Frontal cortex (tissue), 4 donors: ENCODE results near the gene NUDT14. TPM values are rescaled to one million over a fixed set of nuclear protein-coding genes. Genes with fewer than 3 reads are reported as not detected.

Experiments used
- DNase-seq, 2 donors: peaks; one replicate each; pipeline ENCODE4 v3.0.0; 2012; ENCODE audit warnings: low spot score in 2 of 2
- FAIRE-seq: peaks from 2 replicates; lab custom pipeline; 2012; peaks lifted over from hg19 to GRCh38; lab: Jason Lieb, UNC
- total RNA-seq: library from RNA; depleted of rRNA; stranded (reverse); fragments of >200 nt; gene quantifications from one replicate; pipeline ENCODE4 v1.2.3, GENCODE V29; 2014
- donor health status: control.
- donor health status: control.
- donor health status: control.

Gene NUDT14
- total RNA-seq, 1 donor from 2014 or later = 32.6 TPM

- no peak for FAIRE-seq
- no peak for DNase-seq
Measured at GRCh38 chr14:105181549-105182295, 610 bp upstream of the NUDT14 start.

GRCh38 chr14:105179191-105179590, 1.9 kb downstream of the NUDT14 start:
- DNase-seq = no peak
- FAIRE-seq = no peak

DNA sequence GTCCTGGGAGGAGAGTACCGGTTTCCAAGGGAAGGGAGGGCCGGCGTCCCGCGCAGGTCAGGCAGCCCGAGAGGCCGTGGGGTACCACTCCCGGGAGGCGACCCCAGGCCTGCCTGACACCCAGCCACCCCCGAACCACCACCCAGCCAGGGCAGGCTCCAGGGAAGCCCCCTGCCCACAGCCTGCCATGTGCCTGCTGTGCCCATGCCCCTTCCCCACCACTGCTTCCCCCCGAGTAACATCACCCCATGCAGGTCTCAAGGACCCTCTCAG, 2.3 kb downstream of the NUDT14 start:
- DNase-seq = no peak
- no peak for FAIRE-seq

DNA sequence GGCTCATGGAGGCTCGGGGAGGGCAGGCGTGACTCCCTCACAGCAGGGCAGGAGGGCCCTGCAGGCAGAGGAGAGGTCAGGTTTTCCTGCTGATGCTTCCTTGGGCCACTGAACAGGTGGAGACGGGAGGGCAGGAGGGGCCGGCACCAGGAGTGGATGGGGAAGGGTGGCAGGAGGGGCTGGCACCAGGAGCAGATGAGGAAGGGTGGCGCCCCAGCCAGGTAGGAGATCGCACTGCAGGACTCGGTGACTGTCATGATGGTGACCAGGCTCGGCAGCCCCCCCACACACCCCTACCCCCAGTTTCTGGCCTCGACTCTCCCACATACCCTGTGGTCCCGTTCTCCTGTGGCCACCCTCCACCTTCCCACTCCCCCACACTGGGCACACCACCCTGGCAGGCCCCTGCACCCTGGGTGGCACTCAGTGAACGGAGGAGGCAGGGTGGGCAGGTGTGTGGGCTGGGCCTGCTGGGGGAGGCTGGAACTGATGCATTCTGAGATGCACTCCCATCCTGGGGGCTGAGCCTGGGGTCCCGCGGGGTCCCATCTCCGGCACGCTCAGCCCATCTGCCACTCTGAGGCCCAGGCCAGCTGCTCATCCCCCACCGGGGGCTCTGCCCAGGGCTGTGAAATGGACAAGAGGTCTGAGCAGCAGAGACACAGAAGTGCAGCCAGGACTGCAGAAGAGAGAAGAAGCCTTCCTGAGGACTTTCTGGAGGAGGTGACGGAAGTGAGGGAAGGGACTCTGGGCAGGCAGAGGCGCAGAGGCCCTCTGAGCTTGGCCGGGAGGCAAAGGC, 2.8 kb downstream of the NUDT14 start:
- FAIRE-seq (no peak), DNase-seq (no peak)

DNA sequence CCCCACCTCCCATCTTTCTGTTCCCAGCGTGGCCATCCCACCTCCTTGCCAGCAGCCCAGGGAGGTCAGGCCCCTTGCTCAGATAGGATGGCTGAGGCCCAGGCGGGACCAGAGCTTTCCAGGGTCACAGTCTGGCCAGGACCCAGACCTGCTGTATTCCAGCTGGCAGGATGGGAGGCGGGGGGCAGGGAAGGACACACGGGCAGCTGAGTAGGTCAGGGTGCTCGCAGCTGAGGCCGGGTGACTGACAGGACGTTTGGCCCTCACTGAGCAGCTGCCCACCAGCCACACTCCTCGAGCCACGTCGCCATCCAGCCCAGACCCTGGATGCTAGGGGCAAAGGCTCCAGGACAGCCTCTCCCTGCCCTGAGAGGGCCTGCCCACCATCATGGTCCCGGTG, 4.0 kb downstream of the NUDT14 start:
- FAIRE-seq (no peak), DNase-seq (no peak)

DNA sequence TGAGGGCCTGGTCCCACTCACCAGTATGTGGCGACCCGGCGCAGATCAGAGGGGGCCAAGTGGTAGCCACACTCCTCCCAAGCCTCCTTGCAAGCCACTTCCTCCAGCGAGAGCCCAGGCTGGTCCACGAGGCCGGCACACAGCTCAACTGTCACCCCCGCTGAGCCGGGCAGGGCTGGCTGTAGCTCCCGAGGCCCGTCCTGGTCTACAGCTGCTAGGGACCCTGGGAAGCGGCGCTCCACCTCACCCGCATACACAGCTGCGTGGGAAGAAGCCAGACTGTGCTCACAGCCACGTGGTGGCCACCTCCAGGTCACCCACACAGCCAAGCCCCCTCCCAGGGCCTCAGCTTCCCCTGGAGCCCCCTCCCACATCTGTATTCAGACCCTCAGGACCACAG, 4.6 kb downstream of the NUDT14 start:
- DNase-seq (no peak), FAIRE-seq (no peak)

DNA sequence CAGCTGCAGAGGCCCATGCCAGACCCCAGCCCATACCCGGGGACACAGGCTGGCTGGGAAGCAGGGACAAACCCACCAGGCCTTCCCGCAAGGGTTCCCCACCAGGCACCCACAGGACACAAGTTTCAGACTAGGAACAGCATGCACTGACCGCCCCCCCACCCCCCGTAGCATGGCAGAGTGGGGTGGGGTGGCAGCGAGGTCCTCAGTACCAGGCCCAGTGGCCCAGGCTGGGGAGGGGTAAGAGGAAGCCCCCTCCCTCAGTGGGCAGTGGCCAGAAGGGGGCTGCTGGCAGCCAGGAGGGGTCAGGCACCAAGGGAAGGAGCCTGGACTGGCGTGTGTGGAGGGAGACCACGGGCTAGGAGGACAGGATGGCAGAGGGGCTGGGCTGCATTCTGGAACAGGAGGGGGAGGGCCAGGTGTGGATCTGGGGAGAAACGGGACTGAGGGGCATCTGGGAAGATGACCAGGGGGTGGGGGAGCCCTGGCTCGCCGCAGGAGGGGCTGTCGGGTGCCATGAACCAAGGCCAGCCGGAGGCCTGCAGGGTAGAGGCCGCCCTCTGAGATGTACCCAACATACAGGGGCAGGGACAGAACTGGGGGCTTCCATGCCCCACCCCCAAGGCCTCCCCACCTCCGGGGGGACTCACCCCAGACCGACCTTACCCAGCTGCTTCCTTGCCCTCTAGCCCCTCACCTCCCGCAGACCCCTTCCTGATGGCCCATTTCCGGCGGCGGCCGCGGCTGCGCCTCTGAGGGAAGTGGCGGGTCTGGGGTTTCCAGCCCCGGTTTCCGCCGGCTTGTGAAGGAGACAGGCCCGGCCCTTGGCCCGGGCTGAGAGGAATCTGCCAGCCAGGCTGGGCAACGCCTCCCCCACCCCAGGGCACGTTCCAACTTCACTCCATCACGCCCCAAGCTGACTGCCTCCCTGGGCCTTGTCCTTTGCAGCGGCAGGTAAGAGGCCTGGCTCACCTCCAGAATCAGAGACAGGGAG, 6.9 kb downstream of the NUDT14 start:
- DNase-seq = no peak
- FAIRE-seq = no peak

GRCh38 chr14:105173145-105173544, 8.0 kb downstream of the NUDT14 start:
- FAIRE-seq = no peak
- no peak for DNase-seq

- FAIRE-seq (no peak), DNase-seq (no peak)
Measured at GRCh38 chr14:105172476-105172875, 8.6 kb downstream of the NUDT14 start.

- DNase-seq = no peak
- FAIRE-seq = no peak
Measured at GRCh38 chr14:105171004-105171673, 10.0 kb downstream of the NUDT14 start.

DNA sequence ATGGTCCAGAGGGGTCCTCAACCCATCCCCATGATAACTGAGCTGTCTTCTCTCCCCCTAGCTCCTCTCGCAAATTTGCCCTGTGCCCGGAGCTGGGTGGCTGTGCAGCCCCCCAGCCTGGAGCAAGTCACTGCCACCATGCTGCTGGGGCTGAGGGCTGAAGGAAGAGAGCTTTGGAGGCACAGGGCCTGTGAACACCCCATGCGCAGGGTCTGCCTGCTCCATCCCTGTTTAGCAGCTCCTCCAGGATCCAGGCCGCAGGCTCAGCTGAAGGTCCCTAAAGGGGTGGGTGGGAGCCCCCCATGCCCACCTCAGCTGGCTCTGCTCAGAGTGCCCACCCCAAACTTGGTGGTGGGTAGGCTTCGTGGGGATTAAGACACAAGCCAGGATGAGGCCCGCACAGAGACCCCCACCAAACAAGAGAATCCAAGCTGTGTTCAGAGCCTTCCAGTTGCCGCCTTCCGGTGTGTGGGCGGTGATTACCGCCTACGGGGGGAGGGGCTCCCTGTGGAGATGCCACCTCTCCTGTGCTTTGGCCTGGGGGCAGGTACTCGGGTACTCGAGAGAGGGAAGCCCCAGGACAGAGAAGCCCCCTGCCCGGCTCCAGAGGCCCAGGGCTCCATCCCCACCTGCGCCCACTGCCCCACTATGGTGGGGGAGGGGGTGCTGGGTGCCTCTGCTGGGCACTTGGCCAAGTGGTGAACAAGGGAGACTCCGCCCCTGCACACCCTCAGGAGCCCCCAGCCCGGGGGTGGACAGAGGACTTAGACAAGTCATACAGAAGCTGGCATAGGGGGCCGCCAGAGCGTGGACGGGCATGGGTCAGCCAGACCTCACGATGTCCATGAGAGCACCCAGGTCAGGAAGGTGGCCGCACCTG, 11.1 kb downstream of the NUDT14 start:
- FAIRE-seq (no peak), DNase-seq (no peak)

DNA sequence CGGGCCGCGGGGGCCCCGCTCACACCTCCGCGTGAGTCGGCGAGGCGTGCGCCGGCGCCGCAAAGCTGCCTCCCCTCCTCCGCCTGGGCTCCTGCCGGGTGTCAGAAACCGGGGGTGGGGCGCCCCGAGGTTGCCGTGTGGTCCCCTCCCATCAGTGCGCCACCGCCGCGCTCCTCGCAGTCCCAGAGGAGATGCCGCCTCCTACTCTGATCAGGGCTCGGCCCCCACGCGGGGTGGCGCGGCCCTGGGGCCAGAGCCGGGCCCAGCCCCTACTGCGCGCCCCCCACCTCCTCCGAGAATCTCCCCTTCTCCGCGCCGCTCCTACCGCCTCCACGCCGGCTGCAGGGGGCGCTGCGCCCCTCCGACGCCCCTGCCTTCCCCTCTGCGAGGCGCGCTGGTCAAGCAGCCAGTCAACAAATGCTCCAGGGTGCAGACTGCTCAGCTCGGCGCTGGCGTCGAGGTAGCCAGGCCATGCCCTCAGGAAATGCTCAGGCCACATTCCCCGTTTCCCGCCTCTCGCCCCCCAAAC, 12.1 kb downstream of the NUDT14 start:
- no peak for FAIRE-seq

GRCh38 chr14:105168496-105168978, 12.6 kb downstream of the NUDT14 start, which contains the start of gene JAG2:
Gene JAG2, minus strand, starts transcription at chr14:105168776. Its CDS starts 356 bp downstream, at chr14:105168420.
- DNase-seq = peak; percentile 80 to 81
- FAIRE-seq = no peak

More for the DNA sequence above, 12.1 kb downstream of the NUDT14 start:
- DNase-seq = peak in 1 of 2 donors; percentile 77

GRCh38 chr14:105168093-105168420, 13.1 kb downstream of the NUDT14 start:
- FAIRE-seq = no peak
- DNase-seq = no peak

DNA sequence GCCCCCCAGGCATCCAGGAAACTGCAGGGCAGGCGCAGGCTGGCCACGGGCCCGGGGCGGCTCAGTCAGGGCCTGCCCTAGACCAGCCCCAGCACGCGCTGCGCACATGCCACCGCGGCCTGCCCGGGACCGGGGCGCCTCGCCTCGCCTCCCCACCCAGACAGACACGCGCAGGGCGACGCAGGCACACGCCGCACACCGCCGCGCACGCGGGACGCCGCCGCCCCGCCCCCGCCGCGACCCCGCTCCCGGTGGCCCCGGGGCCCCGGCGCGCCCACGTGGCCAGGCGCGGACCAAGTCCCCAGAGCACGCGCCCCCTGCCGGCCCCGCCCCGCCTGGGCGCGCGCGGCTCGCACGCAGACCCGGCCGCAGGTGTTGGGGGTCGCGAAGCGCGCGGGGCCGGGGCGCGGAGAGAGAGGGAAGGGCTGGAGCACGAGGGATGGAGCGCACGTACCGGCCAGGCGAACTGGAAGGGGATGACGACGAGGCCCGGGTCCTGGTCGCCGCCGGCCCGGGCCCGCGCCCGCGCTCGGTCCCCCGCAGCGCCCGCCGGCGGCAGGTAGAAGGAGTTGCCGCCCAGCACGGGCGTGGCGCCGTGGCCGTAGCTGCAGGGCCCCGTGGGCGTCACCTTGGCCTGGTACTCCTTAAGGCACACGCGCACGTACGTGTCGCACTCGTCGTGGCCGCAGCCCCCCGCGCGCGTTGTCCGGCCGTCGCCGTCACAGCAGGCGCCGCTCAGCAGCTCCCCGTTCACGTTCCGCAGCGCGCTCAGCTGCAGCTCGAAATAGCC, 13.6 kb downstream of the NUDT14 start:
- DNase-seq (no peak), FAIRE-seq (no peak)

GRCh38 chr14:105166571-105167302, 14.4 kb downstream of the NUDT14 start:
- FAIRE-seq (no peak), DNase-seq (no peak)
